ENCODE measurements around the gene RGS13.

RGS13 gene

DNA sequence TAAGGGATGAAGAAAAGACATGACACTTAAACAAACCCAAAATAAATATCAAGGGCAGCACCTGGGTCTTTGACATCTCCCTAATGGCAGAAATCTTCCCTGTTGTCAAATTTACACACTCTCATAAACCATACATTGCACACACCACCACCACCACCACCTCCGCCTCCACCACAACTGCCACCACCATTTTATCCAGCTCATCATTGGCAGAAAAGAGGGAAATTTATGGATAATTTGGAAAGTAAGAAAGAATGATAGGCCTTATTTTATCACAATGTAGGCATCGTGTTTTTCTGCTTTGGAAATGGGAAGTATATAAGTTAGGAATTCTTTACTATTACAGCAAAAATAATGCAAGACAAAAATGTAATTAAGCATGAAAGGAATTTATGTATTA lies 27.3 kb upstream of the RGS13 start:
- Histone ChIP-seq H3K27me3 (ENCODE audit: insufficient read depth, insufficient read length) (no peaks in the 10 kb centered on the region), H3K9me3 (ENCODE audit: insufficient read depth, low read length) (no peaks in the 10 kb centered on the region), H3K9ac (ENCODE audit: insufficient read length, low read depth) (no peak overlapping the region), H3K4me3 (ENCODE audit: insufficient read length, low read depth) (no peak overlapping the region), H3K4me1 (ENCODE audit: insufficient read depth, insufficient read length) (no peaks in the 10 kb centered on the region), H3K36me3 (ENCODE audit: insufficient read depth, insufficient read length, low read length) (no peaks in the 10 kb centered on the region)
- TF ChIP-seq SUZ12 (IDR thresholded peaks at IDR 0.05; ENCODE audit: extremely low read depth, insufficient read depth, insufficient read length) (no peak), YY1 (IDR thresholded peaks at IDR 0.05; ENCODE audit: insufficient read depth, insufficient read length) (no peak), ZNF274 (IDR thresholded peaks at IDR 0.05; ENCODE audit: low read depth, low read length) (no peak)
- no peak for DNase-seq (ENCODE audit: low read depth, low spot score)

DNA sequence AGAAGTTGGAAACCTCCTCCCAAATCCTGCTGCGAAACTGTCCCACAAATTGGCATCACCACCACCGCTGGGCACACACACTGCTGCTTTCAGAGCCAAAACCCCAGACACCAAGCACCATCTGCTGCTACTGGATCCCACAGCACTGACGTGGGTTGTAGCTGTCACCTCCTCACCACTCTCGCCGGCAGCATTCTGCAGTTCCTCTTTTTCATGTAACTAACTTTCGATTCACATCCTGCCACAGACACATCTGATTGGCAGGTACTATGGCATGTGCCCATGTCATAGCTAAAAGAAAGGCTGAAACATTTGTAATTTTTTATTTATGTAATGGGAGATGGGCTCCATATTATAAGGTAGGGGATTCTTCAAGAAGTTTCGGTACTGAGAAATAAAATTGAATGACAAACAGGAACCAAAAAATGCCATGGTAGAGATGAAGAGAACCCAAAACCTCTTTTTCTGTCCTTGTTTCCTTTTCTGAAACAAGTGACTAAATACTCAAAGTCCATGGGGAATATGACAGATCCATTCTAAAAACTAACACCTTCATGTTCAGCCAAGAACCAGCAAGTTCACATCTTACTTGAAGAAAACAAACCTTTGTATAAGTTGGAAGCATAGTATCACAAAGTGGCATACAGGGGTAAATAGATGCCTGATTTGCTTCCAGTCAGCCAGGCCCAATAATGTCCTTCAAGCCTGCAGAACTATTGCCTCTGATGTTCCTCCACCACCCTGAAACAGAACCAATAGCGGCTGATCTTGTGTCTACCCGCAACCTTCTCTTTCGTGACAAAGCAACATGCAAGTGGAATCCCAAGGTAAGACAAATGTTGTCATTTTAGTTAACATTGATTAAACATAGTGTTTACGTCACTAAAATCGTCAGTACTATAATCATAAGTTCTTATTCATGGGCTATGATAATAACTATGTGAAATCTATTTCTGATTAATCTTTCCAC lies 26.6 kb upstream of the RGS13 start:
- Histone ChIP-seq H3K4me1 (ENCODE audit: insufficient read depth, insufficient read length) (no peaks in the 10 kb centered on the region), H3K9ac (ENCODE audit: insufficient read length, low read depth) (no peak overlapping the region), H3K27me3 (ENCODE audit: insufficient read depth, insufficient read length) (no peaks in the 10 kb centered on the region), H3K9me3 (ENCODE audit: insufficient read depth, low read length) (no peaks in the 10 kb centered on the region), H3K4me3 (ENCODE audit: insufficient read length, low read depth) (no peak overlapping the region), H3K36me3 (ENCODE audit: insufficient read depth, insufficient read length, low read length) (no peaks in the 10 kb centered on the region)
- DNase-seq (ENCODE audit: low read depth, low spot score): no peak
- no peak for TF ChIP-seq SUZ12 (IDR thresholded peaks at IDR 0.05; ENCODE audit: extremely low read depth, insufficient read depth, insufficient read length)
- no peak for TF ChIP-seq ZNF274 (IDR thresholded peaks at IDR 0.05; ENCODE audit: low read depth, low read length)
- no peak for TF ChIP-seq YY1 (IDR thresholded peaks at IDR 0.05; ENCODE audit: insufficient read depth, insufficient read length)

GRCh38 chr1:192610112-192610889 lies 25.6 kb upstream of the RGS13 start:
- Histone ChIP-seq H3K9me3 (ENCODE audit: insufficient read depth, low read length) (no peaks in the 10 kb centered on the region), H3K4me3 (ENCODE audit: insufficient read length, low read depth) (no peak overlapping the region), H3K36me3 (ENCODE audit: insufficient read depth, insufficient read length, low read length) (no peaks in the 10 kb centered on the region), H3K9ac (ENCODE audit: insufficient read length, low read depth) (no peak overlapping the region), H3K4me1 (ENCODE audit: insufficient read depth, insufficient read length) (no peaks in the 10 kb centered on the region), H3K27me3 (ENCODE audit: insufficient read depth, insufficient read length) (no peaks in the 10 kb centered on the region)
- TF ChIP-seq ZNF274 (IDR thresholded peaks at IDR 0.05; ENCODE audit: low read depth, low read length): no peak
- no peak for TF ChIP-seq YY1 (IDR thresholded peaks at IDR 0.05; ENCODE audit: insufficient read depth, insufficient read length)
- no peak for TF ChIP-seq SUZ12 (IDR thresholded peaks at IDR 0.05; ENCODE audit: extremely low read depth, insufficient read depth, insufficient read length)
- no peak for DNase-seq (ENCODE audit: low read depth, low spot score)

GRCh38 chr1:192615055-192615454 lies 20.9 kb upstream of the RGS13 start:
- DNase-seq (ENCODE audit: low read depth, low spot score): no peak
- Histone ChIP-seq H3K4me3 (ENCODE audit: insufficient read length, low read depth) (no peak overlapping the region), H3K9ac (ENCODE audit: insufficient read length, low read depth) (no peak overlapping the region), H3K4me1 (ENCODE audit: insufficient read depth, insufficient read length) (no peaks in the 10 kb centered on the region), H3K36me3 (ENCODE audit: insufficient read depth, insufficient read length, low read length) (no peaks in the 10 kb centered on the region), H3K27me3 (ENCODE audit: insufficient read depth, insufficient read length) (no peaks in the 10 kb centered on the region), H3K9me3 (ENCODE audit: insufficient read depth, low read length) (no peaks in the 10 kb centered on the region)
- TF ChIP-seq SUZ12 (IDR thresholded peaks at IDR 0.05; ENCODE audit: extremely low read depth, insufficient read depth, insufficient read length) (no peak), YY1 (IDR thresholded peaks at IDR 0.05; ENCODE audit: insufficient read depth, insufficient read length) (no peak), ZNF274 (IDR thresholded peaks at IDR 0.05; ENCODE audit: low read depth, low read length) (no peak)

GRCh38 chr1:192620071-192620635 lies 15.8 kb upstream of the RGS13 start:
- H3K27me3 ChIP-seq (ENCODE audit: insufficient read depth, insufficient read length): no peaks in the 10 kb centered on the region
- H3K4me1 ChIP-seq (ENCODE audit: insufficient read depth, insufficient read length): no peaks in the 10 kb centered on the region
- no peak for TF ChIP-seq ZNF274 (IDR thresholded peaks at IDR 0.05; ENCODE audit: low read depth, low read length)
- no peak for TF ChIP-seq SUZ12 (IDR thresholded peaks at IDR 0.05; ENCODE audit: extremely low read depth, insufficient read depth, insufficient read length)
- TF ChIP-seq YY1 (IDR thresholded peaks at IDR 0.05; ENCODE audit: insufficient read depth, insufficient read length): no peak
- H3K9ac ChIP-seq (ENCODE audit: insufficient read length, low read depth): no peak overlapping the region
- H3K9me3 ChIP-seq (ENCODE audit: insufficient read depth, low read length): no peaks in the 10 kb centered on the region
- no peak for DNase-seq (ENCODE audit: low read depth, low spot score)
- no peak overlapping the region for H3K4me3 ChIP-seq (ENCODE audit: insufficient read length, low read depth)
- no peaks in the 10 kb centered on the region for H3K36me3 ChIP-seq (ENCODE audit: insufficient read depth, insufficient read length, low read length)

DNA sequence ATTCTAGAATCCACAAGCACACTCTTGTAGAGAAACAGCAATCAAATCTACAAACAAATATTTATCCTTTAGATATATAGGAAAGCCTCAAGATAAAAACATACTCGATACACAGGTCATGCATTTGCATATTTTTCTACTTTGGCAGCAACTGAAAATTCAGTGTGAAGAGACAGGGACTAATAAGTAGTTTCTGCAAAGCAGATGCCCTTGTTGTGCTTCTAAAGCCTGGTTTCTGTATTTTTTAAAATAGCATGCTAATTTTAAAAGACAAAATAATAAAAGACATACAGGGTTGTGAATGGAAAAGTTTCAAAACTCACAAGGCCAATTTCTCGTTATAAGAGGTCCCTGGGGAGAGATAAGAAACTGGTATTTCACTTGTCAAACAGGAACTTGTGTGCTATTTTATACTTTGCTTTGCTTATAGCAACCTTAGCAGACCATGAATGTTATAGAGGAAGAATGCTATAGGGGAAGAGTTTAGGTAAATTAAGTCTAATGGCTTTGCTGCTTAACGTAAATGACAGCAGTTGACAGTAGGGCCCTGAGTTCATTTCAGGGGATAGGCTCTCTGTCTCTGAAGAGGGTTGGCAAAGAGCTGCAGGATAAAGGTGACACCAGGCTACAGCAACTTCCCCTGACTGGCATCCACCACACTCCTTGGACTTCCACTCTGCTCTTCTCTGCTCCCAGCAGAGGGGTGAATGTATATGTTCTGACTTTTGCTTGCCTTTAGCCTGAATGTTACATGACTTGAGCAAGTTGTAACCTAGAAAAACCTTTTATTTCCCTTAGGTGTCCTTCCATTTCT lies 9.4 kb upstream of the RGS13 start:
- Histone ChIP-seq H3K4me3 (ENCODE audit: insufficient read length, low read depth) (no peak overlapping the region), H3K9me3 (ENCODE audit: insufficient read depth, low read length) (no peaks in the 10 kb centered on the region), H3K9ac (ENCODE audit: insufficient read length, low read depth) (no peak overlapping the region), H3K4me1 (ENCODE audit: insufficient read depth, insufficient read length) (no peaks in the 10 kb centered on the region), H3K36me3 (ENCODE audit: insufficient read depth, insufficient read length, low read length) (no peaks in the 10 kb centered on the region), H3K27me3 (ENCODE audit: insufficient read depth, insufficient read length) (no peaks in the 10 kb centered on the region)
- TF ChIP-seq SUZ12 (IDR thresholded peaks at IDR 0.05; ENCODE audit: extremely low read depth, insufficient read depth, insufficient read length) (no peak), ZNF274 (IDR thresholded peaks at IDR 0.05; ENCODE audit: low read depth, low read length) (no peak), YY1 (IDR thresholded peaks at IDR 0.05; ENCODE audit: insufficient read depth, insufficient read length) (no peak)
- DNase-seq (ENCODE audit: low read depth, low spot score): no peak
